Panc1 (cell line): ENCODE data around the gene KCNF1. TPM values are rescaled to one million over a fixed set of nuclear protein-coding genes. Genes with fewer than 3 reads are reported as not detected.

ENCODE experiments used
- ATAC-seq: fragments of 200-7000 bp; cut with Tn5 transposase; 2 replicates; pipeline ENCODE4 v1.9.1; 2020; ENCODE audit warnings: mild to moderate bottlenecking, moderate library complexity
- BruUV-seq: library from RNA; stranded (reverse); fragments of 400-500 nt; replicated peaks from 2 replicates; lab custom pipeline; 2021; lab: Mats Ljungman, UMichigan
- CTCF ChIA-PET: fragments of 300-600 bp; sonication (Branson Sonifier 250); formaldehyde crosslinking; loops from one replicate; lab custom pipeline; 2022; ENCODE audit warnings: antibody characterized with exemption; lab: Charles Lee
- POLR2A ChIA-PET: fragments of 300-600 bp; sonication (Branson Sonifier 250); formaldehyde crosslinking; loops from one replicate; lab custom pipeline; 2022; ENCODE audit warnings: antibody characterized with exemption; lab: Charles Lee
- DNase-seq: peaks from one replicate; pipeline ENCODE4 v3.0.0-alpha.2; 2010; ENCODE audit warnings: low read depth, low spot score
- H3K27ac ChIP-seq: 2 replicates; pipeline ENCODE4 v1.5.1; 2011; ENCODE audit warnings: mild to moderate bottlenecking, low read length, inconsistent platforms
- H3K27me3 ChIP-seq: fragments of 200-500 bp; sonication (Bioruptor generic); 2 replicates; pipeline ENCODE4 v1.6.0; 2014; ENCODE audit warnings: low read length, inconsistent platforms; ENCODE audit not compliant: control insufficient read depth, insufficient read depth
- H3K36me3 ChIP-seq: fragments of 200-500 bp; sonication (Bioruptor generic); 2 replicates; pipeline ENCODE4 v1.5.1; 2014; ENCODE audit warnings: inconsistent platforms, mild to moderate bottlenecking, low read length, moderate library complexity; ENCODE audit not compliant: control insufficient read depth, insufficient read depth
- H3K4me1 ChIP-seq: 2 replicates; pipeline ENCODE4 v1.5.1; 2011; ENCODE audit warnings: inconsistent platforms, mild to moderate bottlenecking, low read length, moderate library complexity; ENCODE audit not compliant: control insufficient read depth, insufficient read depth
- H3K4me3 ChIP-seq, 2 experiments: 2 replicates each; pipeline ENCODE4 v1.5.1; 2011 to 2012; ENCODE audit warnings: low read depth in 2 of 2, low read length in 2 of 2, mild to moderate bottlenecking in 2 of 2, inconsistent platforms in 1 of 2, moderate library complexity in 1 of 2
- H3K9me3 ChIP-seq: fragments of 200-500 bp; sonication (Bioruptor generic); 2 replicates; pipeline ENCODE4 v1.5.1; 2014; ENCODE audit warnings: low read depth, mild to moderate bottlenecking, inconsistent platforms, low read length, moderate library complexity; ENCODE audit not compliant: control insufficient read depth, insufficient read depth
- CTCF ChIP-seq: fragments of 450-650 bp; IDR thresholded peaks from 2 replicates; pipeline ENCODE4 v1.5.1; 2017; ENCODE audit warnings: mild to moderate bottlenecking
- POLR2AphosphoS5 ChIP-seq: IDR thresholded peaks from 2 replicates; pipeline ENCODE4 v1.6.1; 2012; ENCODE audit warnings: mild to moderate bottlenecking, low read depth, low read length, moderate library complexity
- REST ChIP-seq, 2 experiments: IDR thresholded peaks; 2 replicates each; pipeline ENCODE4 v1.6.1; 2011 to 2012; ENCODE audit warnings: low read depth in 2 of 2, control low read depth in 1 of 2, low read length in 1 of 2, mild to moderate bottlenecking in 1 of 2, moderate library complexity in 1 of 2; ENCODE audit not compliant: insufficient read depth in 1 of 2
- SIN3A ChIP-seq: IDR thresholded peaks from 2 replicates; pipeline ENCODE4 v1.6.1; 2012; ENCODE audit warnings: low read depth, mild to moderate bottlenecking, low read length, moderate library complexity, borderline replicate concordance; ENCODE audit not compliant: insufficient read depth
- TCF7L2 ChIP-seq: IDR thresholded peaks from 2 replicates; pipeline ENCODE4 v1.6.1; 2011; ENCODE audit warnings: mild to moderate bottlenecking, low read depth, low read length, inconsistent platforms
- in situ Hi-C: cut with HindIII; loops from 2 replicates; pipeline ENCODE4 v1.10.0; 2016; ENCODE audit warnings: low sequenced_read_pairs, low pct_unique_long_range_greater_than_20kb
- intact Hi-C: fragments of 100-400 bp; cut with micrococcal nuclease; formaldehyde crosslinking; loops from one replicate; pipeline ENCODE4 v1.10.0; 2022; ENCODE audit not compliant: unreplicated experiment
- total RNA-seq: library from RNA; stranded (reverse); gene quantifications from one replicate; pipeline ENCODE4 v1.2.1, GENCODE V29; 2021; ENCODE audit not compliant: unreplicated experiment

Gene KCNF1
- total RNA-seq, 1 experiment from 2014 or later: 0.39 TPM

GRCh38 chr2:10924441-10924840 lies 12.7 kb downstream of the KCNF1 start:
- CTCF ChIA-PET: no interaction called here
- Histone ChIP-seq H3K36me3 (no peaks in the 10 kb centered on the region), H3K4me1 (no peaks in the 10 kb centered on the region), H3K27ac (no peak overlapping the region), H3K4me3 (no peak overlapping the region), H3K9me3 (no peaks in the 10 kb centered on the region), H3K27me3 (no peaks in the 10 kb centered on the region)
- in situ Hi-C loops: no loop called here
- ATAC-seq: no peak
- POLR2A ChIA-PET: no interaction called here
- BruUV-seq: no TSS peak
- intact Hi-C loops: no loop called here
- TF ChIP-seq SIN3A (no peak), POLR2AphosphoS5 (no peak), CTCF (no peak), REST (IDR thresholded peaks at IDR 0.05; ENCODE audit: insufficient read depth in 1 of 2, low read depth in 2 of 2, low read length in 1 of 2) (no peak)
- no peak for DNase-seq

- Histone ChIP-seq H3K27ac (no peak overlapping the region), H3K27me3 (no peaks in the 10 kb centered on the region), H3K4me3 (no peak overlapping the region), H3K36me3 (no peaks in the 10 kb centered on the region), H3K4me1 (no peaks in the 10 kb centered on the region), H3K9me3 (no peaks in the 10 kb centered on the region)
- ATAC-seq (no peak), DNase-seq (no peak)
- ChIA-PET CTCF (interaction anchor here (0.6 kb wide), 1 partner anchor 24 kb away, joined by 3 read pairs; no protein-coding TSS in a partner anchor), POLR2A (no interaction called here)
- no peak for TF ChIP-seq REST (IDR thresholded peaks at IDR 0.05; ENCODE audit: insufficient read depth in 1 of 2, low read depth in 2 of 2, low read length in 1 of 2)
- TF ChIP-seq SIN3A: no peak
- no peak for TF ChIP-seq CTCF
- TF ChIP-seq TCF7L2: no peak
- TF ChIP-seq POLR2AphosphoS5: no peak
- intact Hi-C loops: no loop called here
- in situ Hi-C loops: no loop called here
- BruUV-seq: no TSS peak
Measured at GRCh38 chr2:10924859-10925258, 13.1 kb downstream of the KCNF1 start.
